PC-3 (cell line): ENCODE measurements around the gene PDLIM5. TPM values are rescaled to one million over a fixed set of nuclear protein-coding genes. Genes with fewer than 3 reads are reported as not detected.

ENCODE experiments used
- ATAC-seq: fragments of 200-7000 bp; cut with Tn5 transposase; 2 replicates; pipeline ENCODE4 v1.9.1; 2020; ENCODE audit warnings: mild to moderate bottlenecking, moderate library complexity
- BruUV-seq: library from RNA; stranded (reverse); fragments of 400-500 nt; replicated peaks from 2 replicates; lab custom pipeline; 2021; lab: Mats Ljungman, UMichigan
- CTCF ChIA-PET: fragments of 300-600 bp; sonication (Branson Sonifier 250); formaldehyde crosslinking; loops from one replicate; lab custom pipeline; 2022; ENCODE audit warnings: antibody characterized with exemption; lab: Charles Lee
- POLR2A ChIA-PET: fragments of 300-600 bp; sonication (Branson Sonifier 250); formaldehyde crosslinking; loops from one replicate; lab custom pipeline; 2022; ENCODE audit warnings: antibody characterized with exemption; ENCODE audit not compliant: unreplicated experiment; lab: Charles Lee
- DNase-seq: peaks from one replicate; pipeline ENCODE4 v3.0.0-alpha.2; 2015
- H2AFZ ChIP-seq: fragments of 300-600 bp; sonication (generic); 2 replicates; pipeline ENCODE4 v1.6.0; 2016; ENCODE audit warnings: antibody characterized with exemption, low read length
- H3F3A ChIP-seq: fragments of 300-600 bp; sonication (generic); one replicate; pipeline ENCODE4 v1.6.0; 2017; ENCODE audit warnings: antibody characterized with exemption, low read length, control low read depth, mild to moderate bottlenecking; ENCODE audit not compliant: unreplicated experiment
- H3K27ac ChIP-seq: fragments of 300-600 bp; sonication (generic); 2 replicates; pipeline ENCODE4 v1.5.1; 2016; ENCODE audit warnings: mild to moderate bottlenecking, low read length
- H3K27me3 ChIP-seq: fragments of 300-600 bp; sonication (generic); 2 replicates; pipeline ENCODE4 v1.6.1; 2016; ENCODE audit warnings: low read length, mixed read lengths
- H3K36me3 ChIP-seq: fragments of 300-600 bp; sonication (generic); 2 replicates; pipeline ENCODE4 v1.6.1; 2016; ENCODE audit warnings: low read depth, mixed run types, low read length, mixed read lengths
- H3K4me1 ChIP-seq: fragments of 300-600 bp; sonication (generic); 2 replicates; pipeline ENCODE4 v1.5.1; 2016; ENCODE audit warnings: low read length; ENCODE audit not compliant: insufficient read depth
- H3K4me2 ChIP-seq: fragments of 300-600 bp; sonication (generic); 2 replicates; pipeline ENCODE4 v1.6.0; 2016; ENCODE audit warnings: low read length
- H3K4me3 ChIP-seq: fragments of 300-600 bp; sonication (generic); 2 replicates; pipeline ENCODE4 v1.5.1; 2016; ENCODE audit warnings: mild to moderate bottlenecking, low read length, mixed read lengths
- H3K79me2 ChIP-seq: fragments of 300-600 bp; sonication (generic); 2 replicates; pipeline ENCODE4 v1.6.1; 2017; ENCODE audit warnings: low read length, mixed read lengths
- H3K9ac ChIP-seq: fragments of 300-600 bp; sonication (generic); 2 replicates; pipeline ENCODE4 v1.6.0; 2016; ENCODE audit warnings: mild to moderate bottlenecking, low read length
- H3K9me2 ChIP-seq: fragments of 300-600 bp; sonication (generic); replicated peaks from 2 replicates; pipeline ENCODE4 v1.6.1; 2016; ENCODE audit warnings: mixed run types, low read length, mixed read lengths
- H3K9me3 ChIP-seq: fragments of 300-600 bp; sonication (generic); 2 replicates; pipeline ENCODE4 v1.6.1; 2016; ENCODE audit warnings: low read length, mixed read lengths
- H4K20me1 ChIP-seq: fragments of 300-600 bp; sonication (generic); 2 replicates; pipeline ENCODE4 v1.6.1; 2016; ENCODE audit warnings: low read length, mixed read lengths
- CTCF ChIP-seq: fragments of 300-600 bp; sonication (generic); conservative IDR thresholded peaks from 2 replicates; pipeline ENCODE4 v1.5.1; 2017; ENCODE audit warnings: antibody characterized with exemption, low read depth, mild to moderate bottlenecking, low read length
- EZH2 ChIP-seq: fragments of 300-600 bp; sonication (generic); IDR thresholded peaks from one replicate; pipeline ENCODE4 v1.6.1; 2017; ENCODE audit warnings: antibody characterized with exemption, mild to moderate bottlenecking, low read length; ENCODE audit not compliant: unreplicated experiment
- EZH2phosphoT487 ChIP-seq: fragments of 300-600 bp; sonication (generic); IDR thresholded peaks from 2 replicates; pipeline ENCODE4 v1.6.1; 2018; ENCODE audit warnings: mild to moderate bottlenecking, antibody characterized with exemption, low read length, borderline replicate concordance
- intact Hi-C: fragments of 100-400 bp; cut with micrococcal nuclease; formaldehyde crosslinking; loops from 2 replicates; pipeline ENCODE4 v1.9.0; 2023
- total RNA-seq: library from RNA; depleted of rRNA; stranded (reverse); fragments of >200 nt; gene quantifications from 2 replicates; pipeline ENCODE4 v1.2.3, GENCODE V29; 2014

PDLIM5 gene
- total RNA-seq, 1 experiment from 2014 or later, result 57.8 TPM

- Histone ChIP-seq H2AFZ (no peak overlapping the region), H4K20me1 (no peaks in the 10 kb centered on the region), H3K79me2 (no peaks in the 10 kb centered on the region), H3K27ac (no peak overlapping the region), H3K9me2 (no peaks in the 10 kb centered on the region), H3K27me3 (no peaks in the 10 kb centered on the region), H3K36me3 (0 out of 2 replicates have a peak, but pooled peaks cover 3% of the 10 kb centered on the region), H3F3A (no peaks in the 10 kb centered on the region), H3K4me2 (no peak overlapping the region), H3K4me1 (peaks cover 17% of the 10 kb centered on the region; the same call in 1 of the 2 replicates), H3K9ac (no peak overlapping the region), H3K4me3 (no peak overlapping the region), H3K9me3 (no peaks in the 10 kb centered on the region)
- DNase-seq, result no peak
- ATAC-seq, result no peak
- POLR2A ChIA-PET, result no interaction called here
- intact Hi-C loops, result no loop called here
- no peak for TF ChIP-seq CTCF
- no peak for TF ChIP-seq EZH2
- TF ChIP-seq EZH2phosphoT487, result no peak
- CTCF ChIA-PET, result no interaction called here
- no TSS peak for BruUV-seq
Observed at GRCh38 chr4:94648699-94649098, 197.0 kb downstream of the PDLIM5 start.

GRCh38 chr4:94649381-94650133 lies 197.8 kb downstream of the PDLIM5 start:
- Histone ChIP-seq H3K27me3 (no peaks in the 10 kb centered on the region), H3K4me1 (peaks cover 17% of the 10 kb centered on the region; the same call in 1 of the 2 replicates), H3K79me2 (no peaks in the 10 kb centered on the region), H3K4me3 (no peak overlapping the region), H3K9me2 (no peaks in the 10 kb centered on the region), H3F3A (no peaks in the 10 kb centered on the region), H3K27ac (no peak overlapping the region), H3K36me3 (0 out of 2 replicates have a peak, but pooled peaks cover 3% of the 10 kb centered on the region), H2AFZ (no peak overlapping the region), H3K4me2 (0 out of 2 replicates have a peak overlapping the region, but pooled peaks have one; percentile 9), H3K9me3 (no peaks in the 10 kb centered on the region), H4K20me1 (no peaks in the 10 kb centered on the region), H3K9ac (no peak overlapping the region)
- ATAC-seq (no peak), DNase-seq (no peak)
- ChIA-PET CTCF (no interaction called here), POLR2A (no interaction called here)
- no peak for TF ChIP-seq EZH2phosphoT487
- TF ChIP-seq CTCF, result 0 out of 2 replicates have a peak, but pooled peaks have one; percentile 24
- no TSS peak for BruUV-seq
- intact Hi-C loops, result no loop called here

GRCh38 chr4:94650134-94650495 lies 198.4 kb downstream of the PDLIM5 start:
- Histone ChIP-seq H3K4me2 (0 out of 2 replicates have a peak overlapping the region, but pooled peaks have one; percentile 9), H3F3A (no peaks in the 10 kb centered on the region), H2AFZ (no peak overlapping the region), H3K9ac (no peak overlapping the region), H3K4me1 (peaks cover 17% of the 10 kb centered on the region; the same call in 1 of the 2 replicates), H3K27ac (no peak overlapping the region), H3K36me3 (0 out of 2 replicates have a peak, but pooled peaks cover 3% of the 10 kb centered on the region), H3K4me3 (no peak overlapping the region), H3K9me3 (no peaks in the 10 kb centered on the region), H4K20me1 (no peaks in the 10 kb centered on the region), H3K79me2 (no peaks in the 10 kb centered on the region), H3K27me3 (no peaks in the 10 kb centered on the region), H3K9me2 (no peaks in the 10 kb centered on the region)
- ChIA-PET CTCF (no interaction called here), POLR2A (no interaction called here)
- ATAC-seq, result no peak
- intact Hi-C loops, result no loop called here
- BruUV-seq, result no TSS peak
- TF ChIP-seq CTCF (no peak), EZH2phosphoT487 (no peak), EZH2 (no peak)
- no peak for DNase-seq
